ENCODE measurements around the gene ZNF74. TPM values are rescaled to one million over a fixed set of nuclear protein-coding genes. Genes with fewer than 3 reads are reported as not detected.
"Not testable (repeated sequence)": the region's sequence is repeated elsewhere in the genome, so short reads cannot be mapped to it uniquely, and the experiment has no call there.

ZNF74 gene
- polyA plus RNA-seq (2011; rRNA removed), result 8.4 and 8.8 TPM in 2 replicates
- polyA minus RNA-seq (2011; rRNA and poly(A)+ RNA removed), result 8.9 TPM in 2 replicates

- H3K9me3 ChIP-seq (ENCODE audit: control insufficient read depth, insufficient read depth, low read length), result peaks cover 5% of the 10 kb centered on the region
- ChIA-PET CTCF (interaction anchor here (0.6 to 1.3 kb wide), 2 partner anchors 24 kb away, joined by 3 to 5 read pairs; no protein-coding TSS in a partner anchor), POLR2A (interaction anchor here (0.6 to 2.0 kb wide), 3 partner anchors 14 to 74 kb away, joined by 3 to 10 read pairs (median 3); partner anchors contain the start of gene DGCR6L)
- peak within 1 kb of the TSS; percentile 68 for H3K27ac ChIP-seq (ENCODE audit: low read depth, low read length)
- DNase-seq (ENCODE audit: low read depth, low spot score), result peak; percentile 66
- 0 out of 2 replicates have a peak, but pooled peaks have one; percentile 1 for TF ChIP-seq CTCF (IDR thresholded peaks at IDR 0.05; ENCODE audit: low read depth, low read length)
- no peaks in the 10 kb centered on the region for H3K27me3 ChIP-seq (ENCODE audit: control insufficient read depth, insufficient read depth, low read length)
- peak within 1 kb of the TSS; percentile 81 for H3K4me3 ChIP-seq (ENCODE audit: low read depth, low read length)
These were observed at the start of gene ZNF74 for GRCh38 chr22:20393705-20394476. Gene ZNF74 (plus strand): TSS chr22:20394151. CDS start chr22:20394629, 478 bp downstream.

GRCh38 chr22:20346553-20346952 is 47.4 kb upstream of the ZNF74 start:
- H3K27ac ChIP-seq (ENCODE audit: low read depth, low read length); POLR2A ChIA-PET; CTCF ChIA-PET; DNase-seq (ENCODE audit: low read depth, low spot score); H3K4me3 ChIP-seq (ENCODE audit: low read depth, low read length); H3K9me3 ChIP-seq (ENCODE audit: control insufficient read depth, insufficient read depth, low read length); H3K27me3 ChIP-seq (ENCODE audit: control insufficient read depth, insufficient read depth, low read length): not testable (repeated sequence)

- H3K27me3 ChIP-seq (ENCODE audit: control insufficient read depth, insufficient read depth, low read length); DNase-seq (ENCODE audit: low read depth, low spot score); H3K4me3 ChIP-seq (ENCODE audit: low read depth, low read length); POLR2A ChIA-PET; H3K27ac ChIP-seq (ENCODE audit: low read depth, low read length): not testable (repeated sequence)
- peaks cover 19% of the 10 kb centered on the region; the same call in 1 of the 2 replicates for H3K9me3 ChIP-seq (ENCODE audit: control insufficient read depth, insufficient read depth, low read length)
- CTCF ChIA-PET, result interaction anchor here (0.6 kb wide), 1 partner anchor 104 kb away, joined by 4 read pairs; no protein-coding TSS in a partner anchor
These were observed 41.4 kb upstream of the ZNF74 start for GRCh38 chr22:20352536-20352935.

- Histone ChIP-seq H3K27ac (ENCODE audit: low read depth, low read length) (no peak overlapping the region), H3K9me3 (ENCODE audit: control insufficient read depth, insufficient read depth, low read length) (peaks cover 32% of the 10 kb centered on the region; the same call in 1 of the 2 replicates), H3K4me3 (ENCODE audit: low read depth, low read length) (no peak overlapping the region), H3K27me3 (ENCODE audit: control insufficient read depth, insufficient read depth, low read length) (no peaks in the 10 kb centered on the region)
- ChIA-PET CTCF (no interaction called here), POLR2A (no interaction called here)
- TF ChIP-seq CTCF (IDR thresholded peaks at IDR 0.05; ENCODE audit: low read depth, low read length), result no peak
- no peak for DNase-seq (ENCODE audit: low read depth, low spot score)
These were observed 39.5 kb upstream of the ZNF74 start for GRCh38 chr22:20354238-20354975.

- POLR2A ChIA-PET; DNase-seq (ENCODE audit: low read depth, low spot score); H3K4me3 ChIP-seq (ENCODE audit: low read depth, low read length); H3K27me3 ChIP-seq (ENCODE audit: control insufficient read depth, insufficient read depth, low read length); CTCF ChIA-PET; H3K27ac ChIP-seq (ENCODE audit: low read depth, low read length): not testable (repeated sequence)
- peaks cover 34% of the 10 kb centered on the region; the same call in 1 of the 2 replicates for H3K9me3 ChIP-seq (ENCODE audit: control insufficient read depth, insufficient read depth, low read length)
These were observed 37.9 kb upstream of the ZNF74 start for GRCh38 chr22:20355939-20356636.

- CTCF ChIA-PET; POLR2A ChIA-PET; DNase-seq (ENCODE audit: low read depth, low spot score): not testable (repeated sequence)
These were observed 37.0 kb upstream of the ZNF74 start for GRCh38 chr22:20356906-20357305.

GRCh38 chr22:20357967-20358366 is 36.0 kb upstream of the ZNF74 start:
- DNase-seq (ENCODE audit: low read depth, low spot score); POLR2A ChIA-PET; H3K27ac ChIP-seq (ENCODE audit: low read depth, low read length); H3K27me3 ChIP-seq (ENCODE audit: control insufficient read depth, insufficient read depth, low read length); H3K4me3 ChIP-seq (ENCODE audit: low read depth, low read length); CTCF ChIA-PET: not testable (repeated sequence)
- peaks cover 35% of the 10 kb centered on the region; the same call in 1 of the 2 replicates for H3K9me3 ChIP-seq (ENCODE audit: control insufficient read depth, insufficient read depth, low read length)

More at GRCh38 chr22:20356906-20357305, 37.0 kb upstream of the ZNF74 start:
- not testable (repeated sequence) for H3K27me3 ChIP-seq (ENCODE audit: control insufficient read depth, insufficient read depth, low read length); H3K27ac ChIP-seq (ENCODE audit: low read depth, low read length); H3K4me3 ChIP-seq (ENCODE audit: low read depth, low read length)
- H3K9me3 ChIP-seq (ENCODE audit: control insufficient read depth, insufficient read depth, low read length), result peaks cover 35% of the 10 kb centered on the region; the same call in 1 of the 2 replicates

- H3K27me3 ChIP-seq (ENCODE audit: control insufficient read depth, insufficient read depth, low read length); H3K27ac ChIP-seq (ENCODE audit: low read depth, low read length); CTCF ChIA-PET; POLR2A ChIA-PET; DNase-seq (ENCODE audit: low read depth, low spot score); H3K4me3 ChIP-seq (ENCODE audit: low read depth, low read length): not testable (repeated sequence)
- peaks cover 35% of the 10 kb centered on the region; the same call in 1 of the 2 replicates for H3K9me3 ChIP-seq (ENCODE audit: control insufficient read depth, insufficient read depth, low read length)
These were observed 35.3 kb upstream of the ZNF74 start for GRCh38 chr22:20358503-20359239.

- H3K27ac ChIP-seq (ENCODE audit: low read depth, low read length); DNase-seq (ENCODE audit: low read depth, low spot score); POLR2A ChIA-PET; H3K4me3 ChIP-seq (ENCODE audit: low read depth, low read length); H3K27me3 ChIP-seq (ENCODE audit: control insufficient read depth, insufficient read depth, low read length); CTCF ChIA-PET: not testable (repeated sequence)
- H3K9me3 ChIP-seq (ENCODE audit: control insufficient read depth, insufficient read depth, low read length), result peaks cover 28% of the 10 kb centered on the region; the same call in 1 of the 2 replicates
These were observed 33.7 kb upstream of the ZNF74 start for GRCh38 chr22:20360261-20360660.

All from AG04450 (cell line).